ENCODE data around the gene GPC2. TPM values are rescaled to one million over a fixed set of nuclear protein-coding genes. Genes with fewer than 3 reads are reported as not detected.
"Not testable (repeated sequence)": the region's sequence is repeated elsewhere in the genome, so short reads cannot be mapped to it uniquely, and the experiment has no call there.

The GPC2 gene, protein sequence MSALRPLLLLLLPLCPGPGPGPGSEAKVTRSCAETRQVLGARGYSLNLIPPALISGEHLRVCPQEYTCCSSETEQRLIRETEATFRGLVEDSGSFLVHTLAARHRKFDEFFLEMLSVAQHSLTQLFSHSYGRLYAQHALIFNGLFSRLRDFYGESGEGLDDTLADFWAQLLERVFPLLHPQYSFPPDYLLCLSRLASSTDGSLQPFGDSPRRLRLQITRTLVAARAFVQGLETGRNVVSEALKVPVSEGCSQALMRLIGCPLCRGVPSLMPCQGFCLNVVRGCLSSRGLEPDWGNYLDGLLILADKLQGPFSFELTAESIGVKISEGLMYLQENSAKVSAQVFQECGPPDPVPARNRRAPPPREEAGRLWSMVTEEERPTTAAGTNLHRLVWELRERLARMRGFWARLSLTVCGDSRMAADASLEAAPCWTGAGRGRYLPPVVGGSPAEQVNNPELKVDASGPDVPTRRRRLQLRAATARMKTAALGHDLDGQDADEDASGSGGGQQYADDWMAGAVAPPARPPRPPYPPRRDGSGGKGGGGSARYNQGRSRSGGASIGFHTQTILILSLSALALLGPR
- total RNA-seq, result 1 to 10 TPM; 5.3 to 6.1 TPM

DNA sequence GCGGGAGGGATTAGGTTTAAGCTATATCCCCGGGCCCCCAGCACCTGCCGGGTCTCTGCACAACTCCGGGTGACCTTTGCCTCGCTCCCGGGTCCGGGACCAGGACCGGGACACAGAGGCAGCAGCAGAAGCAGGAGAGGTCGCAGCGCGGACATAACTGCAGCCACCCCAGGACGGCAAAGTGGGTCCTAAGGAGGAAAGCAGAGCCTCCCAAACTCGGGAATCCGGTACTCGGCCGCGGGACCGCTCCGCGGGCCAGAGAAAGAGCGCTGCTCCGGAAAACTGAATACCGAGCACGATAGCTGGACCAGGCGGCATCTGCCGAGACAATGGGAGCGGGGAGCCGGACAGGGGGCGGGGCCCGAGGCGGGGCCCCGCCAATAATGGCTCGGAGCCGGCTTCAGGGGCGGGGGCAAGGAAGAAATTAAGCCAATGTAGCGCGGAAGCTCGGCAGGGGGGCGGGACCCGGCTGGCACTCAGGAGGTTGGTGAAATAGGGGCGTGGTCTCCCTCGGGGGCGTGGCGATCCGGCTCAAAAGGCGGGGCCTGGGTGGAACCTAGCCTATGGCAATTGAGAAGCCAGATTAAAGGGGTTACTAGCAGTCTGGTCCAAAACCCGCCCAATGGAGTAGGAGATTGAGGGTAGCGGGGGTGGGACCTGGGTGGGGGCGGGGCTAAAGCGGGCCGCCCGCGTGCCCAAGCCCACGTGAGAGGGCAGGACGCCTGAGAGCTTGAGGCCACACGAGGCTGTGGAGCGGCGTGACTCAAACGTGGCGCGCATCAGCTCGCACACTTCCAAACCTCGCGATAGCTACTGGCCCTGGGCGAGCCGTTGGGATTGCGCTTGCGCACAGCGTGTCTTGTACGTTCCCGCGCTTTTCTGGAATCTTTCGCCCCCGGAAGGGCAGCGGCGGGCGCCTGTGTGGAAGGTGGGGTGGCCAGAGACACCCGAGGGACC lies at the start of gene GPC2, which contains the start of gene STAG3:
Gene GPC2 (minus strand): TSS at position 337 of the 957 bp plus-strand sequence. CDS start 182 bp downstream, at position 155.
Gene STAG3 (plus strand): TSS at position 874 of the 957 bp plus-strand sequence. CDS start 2,639 bp downstream, outside the sequence.
- Mint-ChIP-seq H3K27me3 (peaks cover 3% of the 10 kb centered on the region), H3K27ac (peak within 1 kb of the TSS; percentile 65), H3K4me1 (peaks cover 39% of the 10 kb centered on the region), H3K9me3 (ENCODE audit: low read depth) (no peaks in the 10 kb centered on the region), H3K36me3 (ENCODE audit: low read depth) (no peaks in the 10 kb centered on the region), H3K4me3 (peak within 1 kb of the TSS; percentile 76)
- CTCF ChIA-PET, result interaction anchor here (0.9 to 2.3 kb wide), 8 partner anchors 9 to 528 kb away, joined by 3 to 13 read pairs (median 4); partner anchors contain the start of gene GAL3ST4
- intact Hi-C loops (cut with DNase I, micrococcal nuclease), result loop anchor here (1.0 to 5.0 kb wide), 8 partner anchors 19 to 435 kb away; partner anchors contain the start of genes LAMTOR4 (in 2 of the 2), TRAPPC14 (in 2 of the 2), MBLAC1 (in 1 of the 2) and MOSPD3 (in 1 of the 2)
- DNase-seq, result peak; percentile 99
- POLR2A ChIA-PET, result interaction anchor here (0.6 to 1.7 kb wide), 6 partner anchors 10 to 579 kb away, joined by 3 to 8 read pairs (median 4); partner anchors contain the start of genes LAMTOR4 and TMEM225B
- peak; percentile 89 for ATAC-seq

DNA sequence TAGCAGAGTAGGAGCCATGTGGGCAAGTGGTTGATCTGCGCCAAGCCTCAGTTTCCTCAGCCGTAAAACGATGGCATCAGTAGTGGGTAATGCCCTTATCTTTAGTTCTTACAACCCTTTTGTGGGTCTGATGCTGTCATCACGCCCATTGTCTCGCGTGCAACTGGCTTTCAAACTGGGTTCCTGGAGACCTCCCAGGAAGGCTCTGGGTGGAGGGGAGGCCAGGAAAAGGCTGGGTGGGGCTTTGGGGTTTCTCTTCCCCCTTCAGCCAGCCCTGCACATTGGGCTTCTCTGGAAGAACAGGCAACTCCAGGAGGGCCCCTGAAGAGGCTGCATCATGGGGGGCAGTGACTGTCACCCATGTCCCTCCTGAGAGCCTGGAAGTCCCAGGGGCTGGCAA lies 47.7 kb upstream of the GPC2 start:
- Mint-ChIP-seq H3K27ac (peak overlapping the region; percentile 8), H3K36me3 (ENCODE audit: low read depth) (peaks cover 52% of the 10 kb centered on the region), H3K4me1 (peaks cover 29% of the 10 kb centered on the region)
- H3K27me3 Mint-ChIP-seq; ATAC-seq; POLR2A ChIA-PET; DNase-seq; H3K4me3 Mint-ChIP-seq; H3K9me3 Mint-ChIP-seq (ENCODE audit: low read depth); CTCF ChIA-PET: not testable (repeated sequence)
- intact Hi-C loops (cut with DNase I, micrococcal nuclease), result loop anchor here (5.0 kb wide), 2 partner anchors 93 to 213 kb away; no protein-coding TSS in a partner anchor

DNA sequence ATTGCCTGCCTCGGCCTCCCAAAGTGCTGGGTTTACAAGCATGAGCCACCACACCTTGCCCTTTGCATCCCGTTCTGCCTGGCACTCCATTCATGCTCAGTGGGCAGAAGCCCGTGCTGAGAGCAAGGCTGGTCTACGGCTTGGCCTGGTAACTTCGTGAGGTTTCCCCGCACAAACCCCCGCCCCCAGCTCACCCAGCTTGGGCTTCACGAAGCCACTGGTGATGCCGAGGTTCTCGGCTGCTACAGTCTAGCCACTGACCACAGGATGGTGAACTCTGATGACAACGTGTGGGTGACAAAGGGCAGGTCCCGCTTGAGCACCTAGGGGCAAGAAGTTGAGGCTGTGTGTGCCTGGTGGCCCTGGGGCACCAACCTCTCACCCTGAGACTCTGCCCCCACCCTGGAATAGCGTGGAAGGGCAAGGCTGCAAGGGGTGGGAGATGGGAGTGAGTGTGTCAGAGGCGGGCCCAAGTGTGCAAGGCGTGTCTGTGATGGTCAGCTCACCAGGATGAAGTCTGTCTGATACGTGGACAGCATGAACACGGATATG lies 46.3 kb upstream of the GPC2 start:
- intact Hi-C loops (cut with DNase I, micrococcal nuclease), result loop anchor here (5.0 kb wide), 2 partner anchors 91 to 211 kb away; no protein-coding TSS in a partner anchor
- CTCF ChIA-PET, result interaction anchor here (0.5 to 2.2 kb wide), 3 partner anchors 9 to 92 kb away, joined by 3 to 10 read pairs (median 3); no protein-coding TSS in a partner anchor
- ATAC-seq; POLR2A ChIA-PET; H3K27me3 Mint-ChIP-seq; DNase-seq; H3K9me3 Mint-ChIP-seq (ENCODE audit: low read depth): not testable (repeated sequence)
- Mint-ChIP-seq H3K36me3 (ENCODE audit: low read depth) (peaks cover 55% of the 10 kb centered on the region), H3K4me1 (peaks cover 38% of the 10 kb centered on the region), H3K4me3 (peak overlapping the region; percentile 96), H3K27ac (peak overlapping the region; percentile 90)

DNA sequence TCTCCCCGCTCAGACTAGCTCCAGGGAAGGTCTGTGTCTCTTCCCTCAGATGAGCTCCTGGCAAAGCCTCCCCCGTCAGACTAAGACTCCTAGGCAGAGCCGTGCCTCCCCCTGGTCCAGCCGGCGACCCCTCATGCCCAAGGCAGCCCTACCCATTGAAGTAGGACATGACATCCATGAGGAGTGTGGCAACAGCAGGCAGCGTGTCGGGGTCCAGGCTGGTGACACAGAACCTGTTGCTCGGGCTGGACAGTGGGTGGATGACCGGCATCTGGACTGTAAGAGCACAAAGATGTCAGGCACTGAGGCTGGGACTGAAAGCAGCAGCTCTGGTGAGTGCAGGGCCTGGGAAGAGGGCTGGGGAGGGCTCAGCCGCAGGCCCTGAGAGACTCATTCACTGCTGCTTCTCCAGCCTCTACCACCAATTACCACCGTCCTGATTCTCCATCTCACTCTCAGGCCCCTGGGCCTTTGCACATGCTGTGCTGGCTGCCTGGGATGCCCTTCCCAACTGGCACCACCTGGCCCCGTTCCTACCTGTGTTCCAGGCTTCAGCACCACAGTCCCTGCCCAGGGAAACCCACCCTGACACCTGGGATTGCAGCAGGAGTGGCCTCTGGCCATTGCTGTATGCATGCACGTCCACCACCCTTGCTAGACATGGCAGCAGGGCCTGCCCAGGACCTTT lies 45.4 kb upstream of the GPC2 start:
- Mint-ChIP-seq H3K36me3 (ENCODE audit: low read depth) (peaks cover 55% of the 10 kb centered on the region), H3K9me3 (ENCODE audit: low read depth) (no peaks in the 10 kb centered on the region), H3K4me1 (peaks cover 39% of the 10 kb centered on the region), H3K4me3 (peak overlapping the region; percentile 96), H3K27me3 (no peaks in the 10 kb centered on the region), H3K27ac (peak overlapping the region; percentile 90)
- intact Hi-C loops (cut with DNase I, micrococcal nuclease), result loop anchor here (5.0 kb wide), 2 partner anchors 90 to 210 kb away; no protein-coding TSS in a partner anchor
- ChIA-PET CTCF (interaction anchor here (0.6 to 2.2 kb wide), 3 partner anchors 91 to 391 kb away, joined by 4 to 10 read pairs (median 5); no protein-coding TSS in a partner anchor), POLR2A (interaction anchor here (0.6 to 1.1 kb wide), 2 partner anchors 93 to 123 kb away, joined by 3 to 4 read pairs; no protein-coding TSS in a partner anchor)
- no peak for ATAC-seq
- DNase-seq, result no peak

DNA sequence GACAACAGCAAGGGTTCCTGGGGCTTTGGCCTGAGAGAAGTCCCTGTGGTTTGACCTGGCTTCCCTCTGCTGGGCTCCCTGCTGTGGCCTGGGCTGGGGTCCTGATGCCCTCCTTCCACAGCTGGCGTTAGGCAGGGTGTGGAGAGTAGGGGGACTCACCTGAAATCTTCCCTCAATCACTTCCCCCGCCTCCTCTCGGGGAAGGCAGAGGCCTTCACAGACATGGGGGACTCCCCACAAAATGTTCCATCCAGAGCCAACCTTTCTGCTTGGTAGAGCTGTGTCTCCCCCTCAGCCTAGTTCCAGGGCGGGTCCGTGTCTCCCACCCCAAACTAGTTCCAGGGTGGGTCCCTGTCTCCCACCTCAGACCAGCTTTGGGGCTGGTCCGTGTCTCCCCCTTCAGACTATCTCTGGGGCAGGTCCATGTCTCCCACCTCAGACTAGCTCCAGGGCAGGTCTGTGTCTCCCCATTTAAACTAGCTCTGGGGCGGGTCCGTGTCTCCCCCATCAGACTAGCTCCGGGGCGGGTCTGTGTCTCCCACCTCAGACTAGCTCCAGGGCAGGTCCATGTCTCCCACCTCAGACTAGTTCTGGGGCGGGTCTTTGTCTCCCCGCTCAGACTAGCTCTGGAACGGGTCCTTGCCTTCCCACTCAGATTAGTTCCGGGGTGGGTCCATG lies 44.7 kb upstream of the GPC2 start:
- peak overlapping the region; percentile 90 for H3K27ac Mint-ChIP-seq
- peak overlapping the region; percentile 96 for H3K4me3 Mint-ChIP-seq
- H3K9me3 Mint-ChIP-seq (ENCODE audit: low read depth), result no peaks in the 10 kb centered on the region
- ChIA-PET CTCF (interaction anchor here (0.6 to 2.2 kb wide), 3 partner anchors 90 to 391 kb away, joined by 4 to 10 read pairs (median 5); no protein-coding TSS in a partner anchor), POLR2A (interaction anchor here (0.5 to 1.1 kb wide), 3 partner anchors 62 to 123 kb away, joined by 3 to 5 read pairs (median 4); no protein-coding TSS in a partner anchor)
- H3K4me1 Mint-ChIP-seq, result peaks cover 46% of the 10 kb centered on the region
- ATAC-seq (no peak), DNase-seq (no peak)
- H3K36me3 Mint-ChIP-seq (ENCODE audit: low read depth), result peaks cover 55% of the 10 kb centered on the region
- H3K27me3 Mint-ChIP-seq, result no peaks in the 10 kb centered on the region
- intact Hi-C loops (cut with DNase I, micrococcal nuclease), result loop anchor here (1.0 to 5.0 kb wide), 5 partner anchors 31 to 210 kb away; partner anchors contain the start of genes MEPCE (in 1 of the 2) and ZCWPW1 (in 1 of the 2)

DNA sequence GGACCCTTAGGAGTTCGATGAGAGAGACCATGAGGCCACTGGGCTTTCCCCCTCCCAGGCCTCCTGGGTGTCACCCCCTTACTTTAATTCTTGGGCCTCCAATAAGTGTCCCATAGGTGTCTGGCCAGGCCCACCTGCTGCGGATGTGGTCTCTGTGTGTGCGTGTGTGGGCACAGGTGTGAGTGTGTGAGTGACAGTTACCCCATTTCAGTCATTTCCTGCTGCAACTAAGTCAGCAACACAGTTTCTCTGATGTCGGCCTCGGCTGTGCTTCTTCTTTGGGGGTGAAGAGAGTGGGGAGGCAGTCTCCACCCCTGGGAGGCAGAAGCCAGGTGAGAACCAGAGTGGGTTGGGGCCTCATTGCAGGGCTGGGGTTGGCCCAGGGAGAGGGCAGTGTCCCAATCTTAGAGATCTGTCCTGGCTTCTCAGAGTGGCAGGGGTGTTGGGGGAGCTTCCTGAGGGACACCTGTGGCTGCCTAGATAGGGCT lies 44.1 kb upstream of the GPC2 start:
- ATAC-seq, result peak; percentile 57

DNA sequence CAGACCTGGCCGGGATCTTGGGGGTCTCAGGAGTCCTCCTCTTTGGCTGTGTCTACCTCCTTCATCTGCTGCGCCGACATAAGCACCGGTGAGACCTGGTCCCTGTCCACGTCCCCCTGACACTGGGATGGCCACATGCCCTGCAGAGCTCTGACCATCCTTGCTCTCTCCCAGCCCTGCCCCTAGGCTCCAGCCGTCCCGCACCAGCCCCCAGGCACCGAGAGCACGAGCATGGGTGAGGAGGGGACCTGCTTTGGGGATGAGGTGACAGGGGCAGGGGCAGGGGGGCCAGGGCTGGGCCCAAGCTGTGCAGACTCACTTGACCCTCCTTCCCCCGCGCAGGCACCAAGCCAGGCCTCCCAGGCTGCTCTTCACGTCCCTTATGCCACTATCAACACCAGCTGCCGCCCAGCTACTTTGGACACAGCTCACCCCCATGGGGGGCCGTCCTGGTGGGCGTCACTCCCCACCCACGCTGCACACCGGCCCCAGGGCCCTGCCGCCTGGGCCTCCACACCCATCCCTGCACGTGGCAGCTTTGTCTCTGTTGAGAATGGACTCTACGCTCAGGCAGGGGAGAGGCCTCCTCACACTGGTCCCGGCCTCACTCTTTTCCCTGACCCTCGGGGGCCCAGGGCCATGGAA lies 43.5 kb upstream of the GPC2 start:
- peak overlapping the region; percentile 90 for H3K27ac Mint-ChIP-seq

More for the DNA sequence above, 44.1 kb upstream of the GPC2 start:
- no peaks in the 10 kb centered on the region for H3K27me3 Mint-ChIP-seq
- H3K9me3 Mint-ChIP-seq (ENCODE audit: low read depth), result no peaks in the 10 kb centered on the region
- peak overlapping the region; percentile 90 for H3K27ac Mint-ChIP-seq
- POLR2A ChIA-PET, result interaction anchor here (0.5 to 1.1 kb wide), 2 partner anchors 63 to 124 kb away, joined by 4 to 5 read pairs; no protein-coding TSS in a partner anchor
- peaks cover 47% of the 10 kb centered on the region for H3K4me1 Mint-ChIP-seq
- intact Hi-C loops (cut with DNase I, micrococcal nuclease), result loop anchor here (1.0 to 5.0 kb wide), 5 partner anchors 30 to 209 kb away; partner anchors contain the start of genes MEPCE (in 1 of the 2) and ZCWPW1 (in 1 of the 2)
- DNase-seq, result peak; percentile 81
- CTCF ChIA-PET, result interaction anchor here (0.8 to 2.2 kb wide), 3 partner anchors 31 to 186 kb away, joined by 3 to 10 read pairs (median 5); no protein-coding TSS in a partner anchor
- peaks cover 54% of the 10 kb centered on the region for H3K36me3 Mint-ChIP-seq (ENCODE audit: low read depth)
- peak overlapping the region; percentile 96 for H3K4me3 Mint-ChIP-seq

DNA sequence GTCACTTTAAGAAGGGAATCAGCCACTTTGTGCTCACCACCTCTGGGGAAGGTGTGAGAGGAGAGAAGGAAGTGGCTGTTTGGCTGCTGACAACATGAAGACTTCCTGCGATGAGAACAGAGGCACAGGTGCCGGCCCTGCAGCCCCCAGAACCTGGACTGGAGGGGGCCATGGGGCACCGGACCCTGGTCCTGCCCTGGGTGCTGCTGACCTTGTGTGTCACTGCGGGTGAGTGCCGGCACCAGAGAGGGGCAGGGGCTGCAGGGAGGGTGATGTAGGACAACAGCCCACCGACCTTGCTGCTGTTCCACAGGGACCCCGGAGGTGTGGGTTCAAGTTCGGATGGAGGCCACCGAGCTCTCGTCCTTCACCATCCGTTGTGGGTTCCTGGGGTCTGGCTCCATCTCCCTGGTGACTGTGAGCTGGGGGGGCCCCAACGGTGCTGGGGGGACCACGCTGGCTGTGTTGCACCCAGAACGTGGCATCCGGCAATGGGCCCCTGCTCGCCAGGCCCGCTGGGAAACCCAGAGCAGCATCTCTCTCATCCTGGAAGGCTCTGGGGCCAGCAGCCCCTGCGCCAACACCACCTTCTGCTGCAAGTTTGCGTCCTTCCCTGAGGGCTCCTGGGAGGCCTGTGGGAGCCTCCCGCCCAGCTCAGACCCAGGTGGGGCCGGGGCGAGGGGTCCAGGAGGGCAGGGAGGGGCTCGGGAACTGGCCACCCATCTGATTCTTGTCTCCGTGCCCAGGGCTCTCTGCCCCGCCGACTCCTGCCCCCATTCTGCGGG lies 42.8 kb upstream of the GPC2 start, which contains the start of gene PVRIG:
Gene PVRIG (plus strand): TSS at position 149 of the 785 bp plus-strand sequence. CDS start 22 bp downstream, at position 171.
- intact Hi-C loops (cut with DNase I, micrococcal nuclease), result loop anchor here (2.0 to 5.0 kb wide), 6 partner anchors 29 to 209 kb away; partner anchors contain the start of genes GAL3ST4 (in 1 of the 2), GPC2 (in 1 of the 2), MEPCE (in 1 of the 2) and STAG3 (in 1 of the 2)
- DNase-seq (peak; percentile 73), ATAC-seq (peak; percentile 11)
- CTCF ChIA-PET, result interaction anchor here (0.6 to 1.2 kb wide), 4 partner anchors 9 to 170 kb away, joined by 3 read pairs; no protein-coding TSS in a partner anchor
- not testable (repeated sequence) for H3K27me3 Mint-ChIP-seq; H3K9me3 Mint-ChIP-seq (ENCODE audit: low read depth)
- H3K36me3 Mint-ChIP-seq (ENCODE audit: low read depth), result peaks cover 53% of the 10 kb centered on the region
- peaks cover 57% of the 10 kb centered on the region for H3K4me1 Mint-ChIP-seq
- H3K27ac Mint-ChIP-seq, result peak within 1 kb of the TSS; percentile 90
- H3K4me3 Mint-ChIP-seq, result peak within 1 kb of the TSS; percentile 96
- POLR2A ChIA-PET, result interaction anchor here (0.6 to 0.9 kb wide), 2 partner anchors 53 to 366 kb away, joined by 3 read pairs; partner anchors contain the start of genes FBXO24 and LRCH4

More for the DNA sequence above, 43.5 kb upstream of the GPC2 start:
- no peaks in the 10 kb centered on the region for H3K9me3 Mint-ChIP-seq (ENCODE audit: low read depth)
- H3K27me3 Mint-ChIP-seq, result no peaks in the 10 kb centered on the region
- peak overlapping the region; percentile 96 for H3K4me3 Mint-ChIP-seq
- DNase-seq (no peak), ATAC-seq (peak; percentile 10)
- H3K4me1 Mint-ChIP-seq, result peaks cover 50% of the 10 kb centered on the region
- intact Hi-C loops (cut with DNase I, micrococcal nuclease), result loop anchor here (1.0 to 5.0 kb wide), 5 partner anchors 30 to 208 kb away; partner anchors contain the start of genes MEPCE (in 1 of the 2) and ZCWPW1 (in 1 of the 2)
- H3K36me3 Mint-ChIP-seq (ENCODE audit: low read depth), result peaks cover 53% of the 10 kb centered on the region
- ChIA-PET CTCF (interaction anchor here (0.6 to 2.2 kb wide), 5 partner anchors 10 to 171 kb away, joined by 3 to 10 read pairs (median 3); no protein-coding TSS in a partner anchor), POLR2A (interaction anchor here (0.9 kb wide), 1 partner anchor 54 kb away, joined by 3 read pairs; no protein-coding TSS in a partner anchor)
